Body of pancreas (tissue), 4 donors: ENCODE results near the gene ST14. TPM values are rescaled to one million over a fixed set of nuclear protein-coding genes. Genes with fewer than 3 reads are reported as not detected.

Source experiments
- ATAC-seq: fragments of 150-250 bp; one replicate; pipeline ENCODE4 v1.9.1; 2016
- DNase-seq, 4 donors: peaks; one replicate each; pipeline ENCODE4 v3.0.0-alpha.2; 2019
- H3K27ac ChIP-seq, 4 donors: fragments of 200-600 bp; sonication (generic); 1 replicate in 3 of 4; 2 replicates in 1 of 4; pipeline versions ENCODE4 v1.5.1 to v1.6.1; 2016 to 2019; ENCODE audit warnings: mild to moderate bottlenecking in 1 of 4, mixed read lengths in 1 of 4, moderate library complexity in 1 of 4
- H3K27me3 ChIP-seq, 2 donors: fragments of 200-600 bp; sonication (generic); one replicate each; pipeline ENCODE4 v1.6.0; 2016; ENCODE audit warnings: mild to moderate bottlenecking in 1 of 2
- H3K36me3 ChIP-seq, 2 donors: fragments of 200-600 bp; sonication (generic); replicated peaks in 1 of 2; 2 replicates each; pipeline ENCODE4 v1.5.1; 2016; ENCODE audit warnings: low read depth in 2 of 2; ENCODE audit not compliant: insufficient read depth in 1 of 2
- H3K4me1 ChIP-seq: fragments of 200-600 bp; sonication (generic); one replicate; pipeline ENCODE4 v1.6.0; 2016
- H3K4me3 ChIP-seq, 2 donors: fragments of 200-600 bp; sonication (generic); 1 replicate in 1 of 2; 2 replicates in 1 of 2; pipeline ENCODE4 v1.5.1; 2016 to 2019
- H3K9me3 ChIP-seq, 3 donors: fragments of 200-600 bp; sonication (generic); 1 replicate in 2 of 3; 2 replicates in 1 of 3; pipeline ENCODE4 v1.5.1; 2016
- CTCF ChIP-seq, 7 experiments: fragments of 450-650 bp in 4 of 7; fragments of 200-600 bp in 3 of 7; sonication (generic) in 3 of 7; IDR thresholded peaks; one replicate each; pipeline ENCODE4 v1.5.1; 2016 to 2019; ENCODE audit warnings: antibody characterized with exemption in 7 of 7
- POLR2A ChIP-seq, 3 donors: fragments of 450-650 bp; IDR thresholded peaks; one replicate each; pipeline ENCODE4 v1.6.1; 2016; ENCODE audit warnings: antibody characterized with exemption in 3 of 3, mild to moderate bottlenecking in 2 of 3
- WGBS, 2 donors: methylation state at CpG; one replicate each; pipeline ENCODE4 v1.1.5; 2017; 5-methylcytosine and 5-hydroxymethylcytosine counted together
- intact Hi-C: fragments of 100-400 bp; cut with DNase I; formaldehyde crosslinking; loops from one replicate; pipeline ENCODE4 v1.15.1; 2023
- total RNA-seq, 2 donors: library from RNA; depleted of rRNA; stranded (reverse); fragments of >200 nt; gene quantifications; one replicate each; pipeline ENCODE4 v1.1.0, GENCODE V29; 2016

ST14 gene
- total RNA-seq, 2 donors from 2014 or later: 55.3 to 61.0 TPM

GRCh38 chr11:130114726-130115125 is 44.9 kb upstream of the ST14 start:
- Histone ChIP-seq H3K27ac (peak overlapping the region in 2 of 4 donors; percentile 24 to 35), H3K4me1 (peaks cover 18% of the 10 kb centered on the region), H3K36me3 (no peaks in the 10 kb centered on the region), H3K27me3 (no peaks in the 10 kb centered on the region), H3K9me3 (no peaks in the 10 kb centered on the region), H3K4me3 (no peak overlapping the region)
- WGBS, 2 donors: 60 to 63% methylated on average over 4 of the region's 4 CpGs
- DNase-seq: no peak
- ATAC-seq: no peak
- intact Hi-C loops: no loop called here
- TF ChIP-seq POLR2A (IDR thresholded peaks at IDR 0.05): no peak
- TF ChIP-seq CTCF (IDR thresholded peaks at IDR 0.05): no peak

GRCh38 chr11:130115218-130115617 is 44.4 kb upstream of the ST14 start:
- intact Hi-C loops: no loop called here
- Histone ChIP-seq H3K36me3 (no peaks in the 10 kb centered on the region), H3K4me1 (peaks cover 21% of the 10 kb centered on the region), H3K27me3 (no peaks in the 10 kb centered on the region), H3K9me3 (no peaks in the 10 kb centered on the region), H3K4me3 (no peak overlapping the region), H3K27ac (peak overlapping the region in 1 of 4 donors; percentile 35)
- ATAC-seq (no peak), DNase-seq (peak in 3 of 4 donors; percentile 21 to 46 (median 32))
- TF ChIP-seq POLR2A (IDR thresholded peaks at IDR 0.05) (no peak), CTCF (IDR thresholded peaks at IDR 0.05) (no peak)
- WGBS, 2 donors: 38 to 48% methylated on average over 2 of the region's 2 CpGs

- Histone ChIP-seq H3K4me3 (no peak overlapping the region), H3K36me3 (no peaks in the 10 kb centered on the region), H3K27ac (no peak overlapping the region), H3K4me1 (peaks cover 24% of the 10 kb centered on the region), H3K27me3 (no peaks in the 10 kb centered on the region), H3K9me3 (no peaks in the 10 kb centered on the region)
- WGBS, 2 donors: 53 to 70% methylated on average over 2 of the region's 2 CpGs
- ATAC-seq: no peak
- intact Hi-C loops: no loop called here
- no peak for DNase-seq
- TF ChIP-seq CTCF (IDR thresholded peaks at IDR 0.05): no peak
- TF ChIP-seq POLR2A (IDR thresholded peaks at IDR 0.05): no peak
These were observed 41.4 kb upstream of the ST14 start for GRCh38 chr11:130118165-130118564.

- Histone ChIP-seq H3K4me1 (peaks cover 24% of the 10 kb centered on the region), H3K9me3 (no peaks in the 10 kb centered on the region), H3K27ac (no peak overlapping the region), H3K4me3 (no peak overlapping the region), H3K27me3 (no peaks in the 10 kb centered on the region), H3K36me3 (peaks cover 0 to 4% of the 10 kb centered on the region in 2 donors)
- no peak for DNase-seq
- TF ChIP-seq CTCF (IDR thresholded peaks at IDR 0.05) (no peak), POLR2A (IDR thresholded peaks at IDR 0.05) (no peak)
- no peak for ATAC-seq
- 85 to 90% methylated on average over 9 of the region's 9 CpGs for WGBS, 2 donors
- intact Hi-C loops: no loop called here
These were observed 40.8 kb upstream of the ST14 start for GRCh38 chr11:130118636-130119387.

- H3K27me3 ChIP-seq: no peaks in the 10 kb centered on the region
- no peak overlapping the region for H3K27ac ChIP-seq
- H3K4me1 ChIP-seq: peaks cover 12% of the 10 kb centered on the region
- 62 to 63% methylated on average over 5 of the region's 5 CpGs for WGBS, 2 donors
- DNase-seq (no peak), ATAC-seq (no peak)
- TF ChIP-seq CTCF (IDR thresholded peaks at IDR 0.05) (no peak), POLR2A (IDR thresholded peaks at IDR 0.05) (no peak)
- intact Hi-C loops: no loop called here
- H3K9me3 ChIP-seq: no peaks in the 10 kb centered on the region
- H3K4me3 ChIP-seq: no peak overlapping the region
- peaks cover 0 to 4% of the 10 kb centered on the region in 2 donors for H3K36me3 ChIP-seq
These were observed 39.5 kb upstream of the ST14 start for GRCh38 chr11:130120045-130120444.
